Measurements from ENCODE around the gene ROM1.
"Not testable (repeated sequence)": the region's sequence is repeated elsewhere in the genome, so short reads cannot be mapped to it uniquely, and the experiment has no call there.

The ROM1 gene, protein sequence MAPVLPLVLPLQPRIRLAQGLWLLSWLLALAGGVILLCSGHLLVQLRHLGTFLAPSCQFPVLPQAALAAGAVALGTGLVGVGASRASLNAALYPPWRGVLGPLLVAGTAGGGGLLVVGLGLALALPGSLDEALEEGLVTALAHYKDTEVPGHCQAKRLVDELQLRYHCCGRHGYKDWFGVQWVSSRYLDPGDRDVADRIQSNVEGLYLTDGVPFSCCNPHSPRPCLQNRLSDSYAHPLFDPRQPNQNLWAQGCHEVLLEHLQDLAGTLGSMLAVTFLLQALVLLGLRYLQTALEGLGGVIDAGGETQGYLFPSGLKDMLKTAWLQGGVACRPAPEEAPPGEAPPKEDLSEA

DNA sequence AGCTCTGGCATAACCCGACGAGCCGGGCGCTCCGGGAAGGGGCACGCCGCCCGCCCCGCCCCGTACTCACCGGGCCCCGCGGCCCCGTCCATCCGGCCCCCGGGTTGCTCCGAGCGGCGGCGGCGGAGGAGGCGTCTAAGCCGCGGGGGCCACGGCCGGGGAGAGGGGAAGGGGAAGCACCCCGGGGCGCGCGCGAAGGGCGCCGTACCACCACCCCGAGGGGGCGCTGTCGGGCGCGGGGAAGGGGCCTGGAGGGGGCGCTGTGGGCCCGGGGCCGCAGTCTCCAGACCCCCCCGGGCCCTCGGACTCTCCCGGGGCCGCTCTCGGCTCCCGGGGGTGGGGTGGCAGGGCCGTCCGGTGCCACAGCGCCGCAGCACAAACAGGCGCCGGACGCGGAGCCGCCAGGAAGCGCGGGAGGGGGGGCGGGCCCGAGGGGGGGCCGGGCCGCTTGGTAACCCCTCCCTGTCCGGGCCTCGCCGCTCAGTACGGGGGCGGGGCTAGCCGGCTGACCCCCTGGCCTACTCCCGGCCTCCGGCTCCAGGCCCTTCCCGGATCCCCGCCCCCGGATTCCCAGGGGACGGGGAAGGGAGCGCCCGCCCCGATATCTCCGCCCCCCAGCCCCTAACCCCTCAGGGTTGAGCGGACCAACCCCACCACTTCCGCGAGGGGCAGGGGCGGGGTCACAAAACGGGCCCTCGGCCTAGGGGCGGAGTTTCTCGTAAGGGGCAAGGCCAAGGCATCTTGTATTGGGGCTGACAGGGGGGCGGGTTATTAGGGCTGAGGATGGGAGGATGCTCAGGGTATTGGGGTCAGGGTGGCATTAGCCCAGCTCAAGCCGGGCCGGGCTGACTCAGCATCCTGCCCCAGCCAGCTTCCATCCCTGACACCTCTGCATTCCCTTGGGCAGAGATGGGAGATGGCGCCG is at the start of gene ROM1, which contains the start of gene EML3:
TSS of gene ROM1 (plus strand) at position 892 of the 925 bp plus-strand sequence. CDS start at position 917, 25 bp downstream.
TSS of gene EML3 (minus strand) at position 410 of the 925 bp plus-strand sequence. CDS start at position 92, 318 bp downstream.
- DNase-seq (ENCODE audit: low read depth) = peak; percentile 79

DNA sequence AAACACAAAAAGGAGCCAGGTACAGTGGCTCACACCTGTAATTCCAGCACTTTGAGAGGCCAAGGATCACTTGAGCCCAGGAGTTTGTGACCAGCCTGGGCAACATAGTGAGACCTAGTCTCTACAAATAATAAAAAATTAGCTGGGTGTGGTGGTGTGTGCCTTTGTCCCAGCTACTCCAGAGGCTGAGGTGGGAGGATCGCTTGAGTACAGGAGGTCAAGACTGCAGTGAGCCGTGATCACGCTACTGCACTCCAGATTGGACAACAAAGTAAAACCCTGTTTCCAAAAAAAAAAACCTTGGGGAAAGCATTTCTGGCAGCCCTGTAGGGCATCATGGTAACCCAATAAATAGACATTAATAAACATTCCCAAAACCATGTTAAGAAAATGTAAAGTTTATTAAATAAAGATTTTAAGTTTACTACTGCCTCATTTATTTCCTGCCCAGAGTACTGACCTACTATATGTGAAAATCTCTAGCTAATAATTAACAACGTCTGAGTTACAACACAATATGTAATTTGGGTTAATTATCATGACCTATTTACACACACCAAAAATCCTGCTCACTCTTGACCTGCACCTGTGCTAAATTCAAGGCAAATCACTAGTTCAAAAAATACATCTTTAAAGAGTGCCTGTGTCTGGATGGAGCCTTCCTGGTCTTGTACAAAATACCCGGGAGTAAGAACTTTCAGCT is 47.8 kb upstream of the ROM1 start:
- no peak for DNase-seq (ENCODE audit: low read depth)

DNA sequence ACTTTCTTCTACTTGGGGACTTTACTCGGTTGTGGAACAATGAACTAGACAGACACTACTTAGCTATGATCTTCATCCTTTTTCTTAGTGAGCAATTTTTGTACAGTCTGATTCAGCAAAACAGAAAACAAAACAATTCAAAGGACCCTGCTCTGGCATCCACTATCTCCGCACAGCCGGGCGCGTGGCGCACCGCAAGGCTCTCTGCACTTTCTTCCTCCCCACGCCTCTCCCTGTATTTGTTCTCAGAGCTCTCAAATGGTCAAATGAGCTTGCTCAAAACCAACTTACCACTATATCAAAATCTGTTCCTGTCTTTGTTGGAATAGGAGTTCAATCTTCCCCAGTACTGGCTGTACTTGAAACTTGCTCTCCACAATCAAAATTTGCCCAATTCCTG is 46.8 kb upstream of the ROM1 start:
- no peak for DNase-seq (ENCODE audit: low read depth)

DNA sequence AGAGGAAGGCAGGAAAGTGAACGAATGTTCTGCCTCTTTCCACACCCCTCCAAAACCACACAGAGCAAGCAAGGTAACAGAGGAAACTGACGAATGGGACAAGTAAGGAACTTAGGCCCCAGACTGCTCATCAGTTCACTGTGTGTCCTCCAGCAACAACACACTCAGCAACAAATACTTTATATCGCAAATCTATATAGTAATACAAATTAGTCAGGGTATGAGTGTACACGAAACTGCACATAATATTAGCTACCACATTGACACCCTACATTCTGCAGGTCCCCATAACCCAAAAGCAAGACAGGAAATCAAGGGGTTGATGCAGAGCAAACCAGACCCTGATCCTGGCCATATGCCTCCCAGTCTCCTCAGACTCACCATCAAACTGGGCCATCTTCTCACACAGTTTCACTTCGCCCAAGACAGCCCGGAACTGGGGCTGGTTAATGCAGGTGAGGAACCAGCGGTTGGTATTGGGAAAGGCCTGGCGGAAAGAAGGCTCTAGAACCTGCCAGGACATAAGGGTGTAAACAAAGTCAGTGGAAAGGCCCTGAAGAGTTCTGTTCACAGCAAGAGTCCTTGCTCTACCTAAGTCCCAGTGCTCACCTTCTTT is 45.9 kb upstream of the ROM1 start:
- no peak for DNase-seq (ENCODE audit: low read depth)

DNA sequence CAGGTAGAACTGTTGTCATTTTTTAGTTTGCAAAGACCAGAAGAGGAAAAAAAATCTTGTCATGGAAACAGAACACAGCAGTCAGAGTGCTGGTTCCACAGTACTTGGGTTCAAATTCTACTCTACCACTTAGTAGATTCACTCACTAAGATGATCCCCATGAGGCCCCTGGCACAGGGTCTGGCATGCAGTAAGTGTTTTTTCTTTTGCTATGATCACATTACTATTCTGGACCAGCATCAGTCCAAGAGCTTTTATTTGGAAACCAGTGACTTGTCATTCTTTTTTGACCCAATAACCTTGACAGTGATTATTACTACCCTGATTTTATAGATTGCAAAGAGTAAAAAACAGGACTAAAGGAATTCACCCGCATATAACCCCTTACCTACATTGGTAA is 43.4 kb upstream of the ROM1 start:
- no peak for DNase-seq (ENCODE audit: low read depth)

DNA sequence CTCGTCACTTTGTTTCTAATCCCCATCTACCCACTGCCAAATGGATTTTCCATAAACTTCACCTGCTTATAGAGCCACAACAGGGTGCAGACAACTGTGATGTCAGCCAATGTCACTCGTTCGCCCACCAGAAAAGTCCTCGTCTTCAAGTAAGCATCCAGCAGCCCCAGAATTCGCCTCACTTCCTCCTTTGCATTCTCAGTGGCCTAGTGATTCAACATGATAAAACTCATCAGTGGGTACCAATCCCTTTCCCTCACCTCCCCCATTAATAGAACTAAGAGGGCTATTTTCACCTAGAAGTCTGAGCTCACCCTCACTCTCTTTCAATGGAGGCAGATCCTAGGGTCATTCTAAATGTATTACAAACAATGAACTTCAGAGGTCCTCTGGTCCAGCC is 42.2 kb upstream of the ROM1 start:
- DNase-seq (ENCODE audit: low read depth) = not testable (repeated sequence)

DNA sequence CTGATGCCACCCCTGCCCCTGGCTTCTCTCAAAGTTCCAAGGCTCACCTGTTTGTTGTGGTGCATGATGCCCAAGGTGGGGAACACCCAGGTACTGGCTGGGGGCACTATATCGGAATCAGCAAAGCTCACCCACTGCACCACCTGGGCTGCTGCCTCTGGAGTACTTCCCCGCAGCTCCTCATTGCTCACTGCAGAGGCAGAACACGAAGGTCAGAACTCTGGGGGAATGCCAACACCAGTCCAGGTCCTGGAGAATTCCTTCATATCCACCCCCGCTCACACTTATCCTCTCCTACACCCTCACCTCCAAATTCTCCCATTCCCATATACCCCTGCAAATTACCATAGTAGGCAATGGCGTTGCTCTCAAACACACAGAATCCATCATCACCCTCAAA is 41.6 kb upstream of the ROM1 start:
- not testable (repeated sequence) for DNase-seq (ENCODE audit: low read depth)

DNA sequence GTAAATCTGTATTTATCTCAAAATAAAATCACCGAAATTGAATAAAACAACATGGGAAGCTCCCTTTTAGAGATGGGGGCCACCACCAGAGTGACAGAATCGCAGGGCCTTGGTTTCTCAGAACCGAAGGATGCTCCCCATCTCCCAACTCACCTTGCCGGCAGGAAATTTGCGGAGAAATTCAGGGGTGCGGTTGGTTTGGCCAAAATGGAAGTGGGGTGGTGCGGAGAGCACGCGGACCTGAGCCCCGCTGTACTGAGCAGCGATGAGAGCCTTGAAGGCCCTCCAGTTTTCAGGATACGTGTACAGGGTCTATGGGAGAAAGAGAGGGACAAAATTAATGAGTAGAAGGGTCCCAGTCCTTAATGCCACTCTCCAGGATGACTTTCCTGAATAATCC is 40.6 kb upstream of the ROM1 start:
- DNase-seq (ENCODE audit: low read depth) = no peak

DNA sequence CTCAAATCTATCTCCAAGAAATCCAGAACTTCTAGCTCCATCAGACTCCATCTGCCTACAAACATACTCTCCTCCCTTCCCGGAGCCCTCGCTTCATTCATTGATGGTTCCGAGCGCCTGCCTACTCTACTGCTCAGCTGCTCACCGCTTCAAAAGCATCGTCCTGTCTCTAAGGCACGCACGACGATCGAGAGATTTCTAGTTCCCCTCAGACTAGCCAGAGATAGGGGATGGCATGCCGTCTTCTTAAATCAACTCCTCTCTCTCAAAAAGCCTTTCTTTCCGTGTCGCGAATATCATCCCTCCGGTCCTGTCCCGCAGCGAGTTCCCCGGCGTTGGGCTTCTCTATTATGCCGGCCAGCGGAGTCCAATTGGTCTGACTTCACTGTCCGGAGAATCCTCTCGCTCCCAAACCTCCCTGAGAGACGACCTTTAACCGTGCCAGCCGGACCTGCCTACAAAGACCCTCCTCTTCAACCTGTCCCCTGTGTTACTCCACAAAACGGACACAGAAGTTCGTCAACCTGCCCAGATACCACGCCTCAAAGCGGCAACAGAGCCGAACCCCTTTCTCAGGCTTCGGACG is 40.0 kb upstream of the ROM1 start:
- no peak for DNase-seq (ENCODE audit: low read depth)

DNA sequence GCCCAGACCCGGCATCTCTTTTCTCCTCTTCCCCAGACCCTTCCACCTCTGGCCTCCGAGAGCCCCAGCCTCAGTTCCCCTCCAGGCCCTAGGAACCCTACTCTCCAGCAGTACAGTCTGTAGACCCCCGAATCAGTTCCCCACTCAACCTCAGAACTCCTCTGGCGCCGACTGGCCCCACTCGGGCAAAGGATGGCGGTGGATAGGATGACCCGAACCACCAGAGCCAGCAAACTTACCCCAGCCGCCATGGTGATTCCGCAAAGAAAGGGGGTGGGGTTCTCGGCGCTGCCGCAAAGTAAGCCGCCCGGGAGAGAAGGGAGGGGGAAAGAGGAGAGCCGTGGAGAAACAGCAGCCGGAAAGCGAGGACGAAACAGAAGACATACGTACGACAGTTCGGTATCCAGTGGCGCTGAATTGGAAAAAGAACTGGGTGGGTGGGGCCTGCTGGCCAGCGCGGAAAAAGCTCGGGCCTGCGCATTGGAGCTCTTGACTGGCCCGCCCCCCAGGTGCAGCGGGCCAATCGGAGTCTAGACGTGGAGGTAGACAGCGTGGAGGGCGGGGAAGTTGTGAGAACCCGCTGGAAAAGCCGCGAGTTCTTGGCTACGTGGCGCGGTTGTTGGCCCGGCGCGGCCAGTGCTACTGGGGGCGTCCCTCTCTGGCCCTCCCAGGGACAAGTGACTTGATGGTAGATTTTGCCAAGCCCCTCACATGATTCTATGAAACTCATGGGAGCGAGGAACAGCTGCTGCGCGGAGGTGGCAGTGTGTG is 39.3 kb upstream of the ROM1 start, which contains the start of gene EEF1G:
TSS of gene EEF1G (minus strand) at position 300 of the 771 bp plus-strand sequence. CDS start at position 251, 49 bp downstream.
- peak; percentile 99 for DNase-seq (ENCODE audit: low read depth)

DNA sequence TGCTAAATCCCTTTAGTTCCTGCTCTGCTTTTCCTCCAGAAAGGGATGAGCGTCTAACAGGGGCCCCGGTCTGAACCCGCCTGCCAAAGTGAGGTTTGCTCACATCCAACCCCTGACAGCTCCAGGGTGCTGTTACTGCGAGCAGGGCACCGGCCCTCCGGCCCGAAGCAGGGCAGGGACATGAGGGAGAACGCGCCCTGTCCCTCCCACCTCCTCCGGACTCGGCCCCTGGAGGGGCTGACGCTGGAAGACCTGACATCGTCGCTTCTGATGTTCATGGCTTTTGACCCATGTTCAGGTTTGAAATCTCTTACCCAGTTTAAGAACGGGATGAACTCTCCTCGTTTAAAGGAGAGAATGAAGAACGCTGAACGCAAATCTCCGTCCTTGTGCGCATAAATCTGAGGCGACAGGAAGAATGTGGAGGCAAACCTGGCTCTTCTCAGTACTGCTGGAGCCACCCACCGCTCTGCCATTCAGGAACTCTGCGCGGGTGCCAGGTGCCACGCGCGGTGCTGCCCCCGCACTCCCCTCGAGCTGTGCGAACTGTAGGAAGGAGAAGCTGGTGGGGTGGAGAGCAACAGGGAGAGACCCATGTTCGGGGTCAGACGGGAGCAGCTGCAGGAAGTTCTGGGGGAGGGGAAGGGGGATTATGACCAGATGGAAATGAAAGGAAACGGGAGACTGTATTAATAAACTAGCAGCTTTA is 38.5 kb upstream of the ROM1 start:
- no peak for DNase-seq (ENCODE audit: low read depth)

DNA sequence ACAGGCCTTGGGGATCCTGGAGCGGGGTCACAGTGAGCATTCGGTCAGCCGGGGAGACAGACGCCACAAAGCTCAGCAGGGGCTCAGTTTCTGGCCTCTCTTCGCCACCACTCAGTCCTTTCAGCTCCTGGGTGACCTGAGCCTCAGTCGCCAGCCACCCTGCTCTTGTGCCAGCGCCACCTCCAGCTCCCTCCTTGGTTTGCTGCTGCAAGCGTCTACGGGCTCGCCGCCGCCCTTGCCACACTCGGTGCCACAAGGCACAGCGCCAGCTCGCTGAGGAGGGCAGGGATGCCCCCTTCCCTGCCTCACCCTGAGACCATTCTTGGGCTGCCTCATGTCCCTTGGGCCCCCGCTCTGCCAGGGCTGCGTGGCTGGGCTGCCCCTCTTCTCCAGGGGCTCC is 37.9 kb upstream of the ROM1 start:
- DNase-seq (ENCODE audit: low read depth) = no peak

DNA sequence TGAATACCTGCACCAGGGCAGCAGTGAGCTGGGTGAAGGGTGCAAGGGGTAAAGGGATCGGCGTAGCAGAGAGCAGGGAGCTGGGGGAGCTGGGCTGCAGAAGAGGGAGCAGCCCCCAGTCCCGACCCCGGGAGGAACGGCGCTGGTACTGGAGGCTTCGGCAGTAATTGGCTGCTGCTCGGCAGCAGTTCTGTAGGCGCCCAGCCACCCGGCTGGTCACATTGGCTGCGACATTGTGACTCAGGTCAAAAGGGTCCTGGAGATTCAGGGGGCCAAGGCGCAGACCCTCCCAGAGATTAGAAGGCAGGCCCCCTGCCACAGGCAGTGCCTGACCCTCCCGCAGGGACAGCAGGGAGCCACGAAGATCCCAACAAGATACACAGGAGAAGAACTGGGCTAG is 37.2 kb upstream of the ROM1 start:
- no peak for DNase-seq (ENCODE audit: low read depth)

DNA sequence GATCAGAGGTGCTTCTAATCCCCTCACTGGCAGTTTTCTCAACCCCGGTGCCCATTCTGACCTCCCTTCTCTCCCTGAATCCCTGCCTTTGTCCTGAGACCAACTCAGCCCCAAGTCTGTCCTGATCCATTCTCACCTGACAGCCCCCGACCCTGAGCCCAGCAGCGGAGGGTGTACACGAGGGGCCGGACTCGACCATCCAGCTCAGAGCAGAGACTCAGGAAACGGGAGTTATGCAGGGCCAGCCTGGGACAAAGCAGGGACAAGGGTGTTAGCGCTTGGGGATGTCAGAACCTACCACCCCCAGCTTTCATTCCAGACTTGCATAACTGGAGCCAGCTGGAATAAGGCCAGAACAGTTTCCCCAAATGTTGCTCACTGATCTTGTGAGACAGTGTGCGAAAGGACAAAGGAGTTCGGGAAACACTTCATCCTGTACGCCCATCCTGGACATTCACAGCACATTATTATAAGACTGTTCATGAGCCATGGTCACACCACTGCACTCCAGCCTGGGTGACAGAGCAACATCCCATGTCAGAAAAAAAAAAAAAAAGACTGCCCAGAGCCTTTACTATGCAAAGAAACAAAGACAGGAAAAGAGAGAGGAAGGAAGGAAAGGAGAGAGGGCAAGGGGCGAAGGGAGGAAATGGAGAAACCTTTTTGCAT is 35.9 kb upstream of the ROM1 start:
- no peak for DNase-seq (ENCODE audit: low read depth)

DNA sequence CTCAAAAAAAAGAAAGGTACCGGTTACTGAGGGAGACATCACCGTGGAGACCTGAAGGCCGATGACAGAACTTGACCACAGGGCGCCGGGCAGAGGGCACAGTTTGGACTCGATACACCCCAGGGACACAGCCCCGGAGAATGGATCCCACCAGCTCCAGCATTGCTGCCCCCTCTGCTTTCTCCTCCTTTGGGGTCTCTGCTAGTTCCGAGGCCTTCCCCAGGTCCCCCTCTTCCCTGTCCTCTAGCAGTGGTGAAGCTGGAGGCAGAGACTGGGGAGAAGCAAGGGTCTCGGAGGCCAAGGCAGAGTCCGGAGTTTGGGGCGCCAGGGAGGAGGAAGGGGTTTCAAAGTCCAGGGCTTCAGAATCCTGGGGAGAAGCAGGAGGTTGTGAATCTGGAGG is 34.5 kb upstream of the ROM1 start:
- DNase-seq (ENCODE audit: low read depth) = no peak

DNA sequence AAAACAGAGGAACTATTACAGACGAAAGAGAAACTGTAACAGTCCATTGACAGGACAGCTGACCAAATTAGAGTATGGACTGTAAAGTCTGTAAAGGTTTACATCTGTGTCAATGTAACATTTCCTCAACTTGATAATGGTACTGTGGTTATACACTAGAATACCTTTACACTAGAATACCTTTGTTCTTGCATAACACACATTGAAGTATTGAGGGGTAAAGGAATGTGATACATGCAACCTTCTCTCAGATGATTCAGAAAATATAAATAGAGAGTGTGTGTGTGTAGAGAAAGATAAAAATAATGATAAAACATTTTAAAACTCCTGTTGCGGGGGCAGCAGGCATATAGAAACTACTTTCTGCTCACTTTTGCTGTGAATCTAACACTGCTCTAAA is 33.8 kb upstream of the ROM1 start:
- no peak for DNase-seq (ENCODE audit: low read depth)

DNA sequence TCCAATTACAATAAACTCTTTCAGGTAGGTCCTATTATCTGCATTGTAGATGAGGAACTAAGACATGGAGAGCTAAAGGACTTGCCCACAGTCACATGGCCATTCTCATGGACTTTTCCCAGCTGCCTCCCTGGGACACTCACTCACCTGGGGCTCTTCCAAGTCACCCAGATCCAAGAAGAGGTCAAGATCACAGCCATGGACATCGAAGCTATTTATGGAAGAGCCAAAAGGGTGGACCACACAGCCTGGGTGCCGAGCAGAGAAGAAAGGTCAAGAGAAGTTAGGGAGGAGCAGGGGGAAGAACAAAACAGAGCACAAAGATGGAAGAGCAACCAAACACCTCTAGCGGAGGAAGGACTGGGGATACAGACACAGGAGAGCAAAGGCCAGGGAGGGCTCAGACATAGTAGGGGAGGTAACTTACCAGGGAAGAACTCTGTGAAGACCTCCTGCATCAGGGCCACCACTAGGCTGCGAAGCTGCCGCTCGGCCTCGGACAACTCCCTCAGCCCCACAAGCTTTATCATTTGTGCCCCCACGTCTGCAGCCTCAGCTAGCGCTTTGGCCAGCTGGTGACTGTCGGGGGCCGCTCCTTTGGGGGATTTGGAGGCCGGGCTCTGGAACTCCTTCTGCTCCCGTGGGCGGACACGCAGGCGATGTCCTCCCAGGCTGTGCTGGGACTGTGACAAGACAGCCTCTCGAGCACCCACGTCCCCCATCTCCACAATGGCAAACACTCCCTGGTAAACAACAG is 31.9 kb upstream of the ROM1 start:
- DNase-seq (ENCODE audit: low read depth) = no peak

DNA sequence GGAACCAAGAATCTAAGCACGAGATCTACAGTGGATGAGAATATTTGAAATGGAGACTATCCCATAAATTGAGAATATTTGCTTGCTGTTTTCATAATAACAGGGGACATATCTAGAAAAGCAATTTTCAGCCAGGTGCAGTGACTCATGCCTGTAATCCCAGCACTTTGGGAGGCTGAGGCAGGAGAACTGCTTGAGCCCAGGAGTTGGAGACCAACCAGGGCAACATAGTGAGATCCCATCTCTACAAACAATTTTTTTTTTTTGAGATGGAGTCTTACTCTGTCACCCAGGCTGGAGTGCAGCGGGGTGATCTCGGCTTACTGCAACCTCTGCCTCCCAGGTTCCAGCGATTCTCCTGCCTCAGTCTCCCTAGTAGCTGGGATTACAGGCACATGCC is 31.3 kb upstream of the ROM1 start:
- DNase-seq (ENCODE audit: low read depth) = not testable (repeated sequence)

DNA sequence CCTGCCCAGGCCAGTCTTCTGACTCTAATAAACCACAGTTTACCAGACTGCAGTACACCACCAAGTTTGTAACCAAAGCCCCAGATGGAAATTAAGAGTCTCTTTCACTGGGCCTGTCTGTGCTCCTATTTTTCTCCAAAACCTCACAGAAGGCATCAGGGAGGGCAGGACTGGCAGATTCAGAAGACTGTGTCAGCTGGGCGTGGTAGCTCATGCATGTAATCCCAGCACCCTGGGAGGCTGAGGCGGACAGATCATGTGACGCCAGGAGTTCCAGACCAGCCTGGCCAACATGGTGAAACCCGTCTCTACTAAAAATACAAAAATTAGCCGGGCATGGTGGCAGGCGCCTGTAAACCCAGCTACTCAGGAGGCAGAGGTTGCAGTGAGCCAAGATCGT is 27.7 kb upstream of the ROM1 start:
- not testable (repeated sequence) for DNase-seq (ENCODE audit: low read depth)
